ENCODE results near the gene ZNF600.
"Not testable (repeated sequence)": the region's sequence is repeated elsewhere in the genome, so short reads cannot be mapped to it uniquely, and the experiment has no call there.

Gene ZNF600

GRCh38 chr19:52734331-52734892 is 52.2 kb downstream of the ZNF600 start:
- in situ Hi-C loops (cut with MboI; ENCODE audit: low sequenced_read_pairs, unreplicated experiment), result no loop called here
- peak; percentile 41 for DNase-seq (ENCODE audit: low spot score)
- no peak for TF ChIP-seq CTCF (IDR thresholded peaks at IDR 0.05; ENCODE audit: borderline replicate concordance, control extremely low read depth, extremely low read depth, insufficient read depth, missing control alignments)

- in situ Hi-C loops (cut with MboI; ENCODE audit: low sequenced_read_pairs, unreplicated experiment); DNase-seq (ENCODE audit: low spot score): not testable (repeated sequence)
Observed at GRCh38 chr19:52726051-52726450, 60.5 kb downstream of the ZNF600 start.

- in situ Hi-C loops (cut with MboI; ENCODE audit: low sequenced_read_pairs, unreplicated experiment), result no loop called here
- DNase-seq (ENCODE audit: low spot score), result no peak
Observed at GRCh38 chr19:52725528-52725961, 61.0 kb downstream of the ZNF600 start.

GRCh38 chr19:52724701-52725514 is 61.7 kb downstream of the ZNF600 start:
- no peak for TF ChIP-seq CTCF (IDR thresholded peaks at IDR 0.05; ENCODE audit: borderline replicate concordance, control extremely low read depth, extremely low read depth, insufficient read depth, missing control alignments)
- in situ Hi-C loops (cut with MboI; ENCODE audit: low sequenced_read_pairs, unreplicated experiment), result no loop called here
- no peak for DNase-seq (ENCODE audit: low spot score)

More at GRCh38 chr19:52725528-52725961, 61.0 kb downstream of the ZNF600 start:
- TF ChIP-seq CTCF (IDR thresholded peaks at IDR 0.05; ENCODE audit: borderline replicate concordance, control extremely low read depth, extremely low read depth, insufficient read depth, missing control alignments), result no peak

- in situ Hi-C loops (cut with MboI; ENCODE audit: low sequenced_read_pairs, unreplicated experiment); DNase-seq (ENCODE audit: low spot score): not testable (repeated sequence)
Observed at GRCh38 chr19:52723907-52724598, 62.5 kb downstream of the ZNF600 start.

GRCh38 chr19:52722062-52723003 is 64.3 kb downstream of the ZNF600 start:
- TF ChIP-seq CTCF (IDR thresholded peaks at IDR 0.05; ENCODE audit: borderline replicate concordance, control extremely low read depth, extremely low read depth, insufficient read depth, missing control alignments), result no peak
- no peak for DNase-seq (ENCODE audit: low spot score)
- in situ Hi-C loops (cut with MboI; ENCODE audit: low sequenced_read_pairs, unreplicated experiment), result no loop called here

- in situ Hi-C loops (cut with MboI; ENCODE audit: low sequenced_read_pairs, unreplicated experiment); DNase-seq (ENCODE audit: low spot score): not testable (repeated sequence)
Observed at GRCh38 chr19:52720541-52720940, 66.0 kb downstream of the ZNF600 start.

All from GM13976 (cell line).